CD4-positive, alpha-beta memory T cell (primary cell): ENCODE data around the gene PLXNA3. TPM values are rescaled to one million over a fixed set of nuclear protein-coding genes. Genes with fewer than 3 reads are reported as not detected.

Source experiments
- CTCF ChIA-PET: fragments of 350-600 bp; sonication (Branson Sonifier 250); formaldehyde crosslinking; loops from one replicate; lab custom pipeline; 2021; ENCODE audit warnings: inconsistent platforms; ENCODE audit not compliant: partially characterized antibody; lab: Charles Lee
- POLR2A ChIA-PET: fragments of 350-600 bp; sonication (Branson Sonifier 250); formaldehyde crosslinking; loops from one replicate; lab custom pipeline; 2021; ENCODE audit not compliant: partially characterized antibody; lab: Charles Lee
- DNase-seq, 5 donors: peaks; one replicate each; pipeline versions ENCODE4 v3.0.0 to v3.0.0-alpha.2; 2020 to 2022; ENCODE audit warnings: mixed read lengths in 1 of 5
- H3K27ac ChIP-seq: one replicate; pipeline ENCODE4 v1.7.0; 2013; ENCODE audit warnings: low read depth, low read length
- H3K27me3 ChIP-seq: 2 replicates; pipeline ENCODE4 v1.7.0; 2013; ENCODE audit warnings: mild to moderate bottlenecking, low read length, moderate library complexity; ENCODE audit not compliant: insufficient read depth
- H3K36me3 ChIP-seq: 2 replicates; pipeline ENCODE4 v1.7.0; 2013; ENCODE audit warnings: mild to moderate bottlenecking, low read length, moderate library complexity; ENCODE audit not compliant: insufficient read depth
- H3K4me1 ChIP-seq: 2 replicates; pipeline ENCODE4 v1.7.0; 2013; ENCODE audit warnings: mild to moderate bottlenecking, low read length, moderate library complexity; ENCODE audit not compliant: insufficient read depth
- H3K4me3 ChIP-seq, 2 donors: one replicate each; pipeline ENCODE4 v1.7.0; 2013; ENCODE audit warnings: low read length in 2 of 2, mild to moderate bottlenecking in 1 of 2
- H3K9me3 ChIP-seq, 2 donors: one replicate each; pipeline ENCODE4 v1.7.0; 2013; ENCODE audit warnings: low read length in 2 of 2, control low read depth in 1 of 2; ENCODE audit not compliant: control insufficient read depth in 1 of 2
- H3K27ac Mint-ChIP-seq, 7 donors: one replicate each; pipeline ENCODE4 v1.8.0; 2020 to 2021; ENCODE audit warnings: mixed read lengths in 7 of 7, mild to moderate bottlenecking in 6 of 7, inconsistent platforms in 3 of 7, moderate library complexity in 3 of 7
- H3K27me3 Mint-ChIP-seq, 2 donors: one replicate each; pipeline ENCODE4 v1.8.0; 2020 to 2021; ENCODE audit warnings: mixed read lengths in 2 of 2
- H3K36me3 Mint-ChIP-seq, 2 donors: one replicate each; pipeline ENCODE4 v1.8.0; 2020 to 2021; ENCODE audit warnings: mixed read lengths in 2 of 2, inconsistent platforms in 1 of 2, mild to moderate bottlenecking in 1 of 2
- H3K4me1 Mint-ChIP-seq, 4 donors: one replicate each; pipeline ENCODE4 v1.8.0; 2020 to 2021; ENCODE audit warnings: mixed read lengths in 4 of 4, mild to moderate bottlenecking in 1 of 4
- H3K4me3 Mint-ChIP-seq, 8 donors: one replicate each; pipeline ENCODE4 v1.8.0; 2020 to 2021; ENCODE audit warnings: mixed read lengths in 8 of 8, mild to moderate bottlenecking in 7 of 8, moderate library complexity in 6 of 8, inconsistent platforms in 3 of 8
- H3K9me3 Mint-ChIP-seq, 8 donors: one replicate each; pipeline ENCODE4 v1.8.0; 2020 to 2021; ENCODE audit warnings: mixed read lengths in 8 of 8, mild to moderate bottlenecking in 5 of 8, inconsistent platforms in 3 of 8, moderate library complexity in 1 of 8
- intact Hi-C: fragments of 100-400 bp; cut with micrococcal nuclease; formaldehyde crosslinking; loops from one replicate; pipeline ENCODE4 v1.15.1; 2023
- polyA plus RNA-seq, 2 donors: library from polyadenylated mRNA; unstranded; fragments of 300-500 nt; fragmentation: Illumina TruSeq; gene quantifications; one replicate each; pipeline ENCODE4 v1.2.3, GENCODE V29; 2021
- total RNA-seq, 2 experiments: library from RNA; stranded (reverse); gene quantifications; one replicate each; pipeline ENCODE4 v1.2.3, GENCODE V29; 2021

PLXNA3 gene
- total and polyA plus RNA-seq, 4 experiments from 2014 or later, result 0.29 to 90.3 (median 40.0) TPM

- no peaks in the 10 kb centered on the region for H3K36me3 ChIP-seq
- H3K36me3 Mint-ChIP-seq, result peaks cover 10 to 15% of the 10 kb centered on the region in 2 donors
- intact Hi-C loops, result no loop called here
- H3K9me3 Mint-ChIP-seq, result peaks cover 0 to 5% (median 0%) of the 10 kb centered on the region in 8 donors
- H3K27ac ChIP-seq, result peak overlapping the region; percentile 9
- ChIA-PET POLR2A (no interaction called here), CTCF (no interaction called here)
- no peaks in the 10 kb centered on the region for H3K27me3 Mint-ChIP-seq
- H3K4me1 ChIP-seq, result peaks cover 14% of the 10 kb centered on the region
- no peak for DNase-seq
- H3K4me3 ChIP-seq, result no peak overlapping the region
- no peaks in the 10 kb centered on the region for H3K9me3 ChIP-seq
- no peak overlapping the region for H3K4me3 Mint-ChIP-seq
- H3K27me3 ChIP-seq, result no peaks in the 10 kb centered on the region
- H3K27ac Mint-ChIP-seq, result peak overlapping the region in 5 of 7 donors; percentile 24 to 77 (median 68)
- peaks cover 10 to 32% (median 21%) of the 10 kb centered on the region in 4 donors for H3K4me1 Mint-ChIP-seq
These were observed 53.7 kb downstream of the PLXNA3 start for GRCh38 chrX:154511761-154512160.

DNA sequence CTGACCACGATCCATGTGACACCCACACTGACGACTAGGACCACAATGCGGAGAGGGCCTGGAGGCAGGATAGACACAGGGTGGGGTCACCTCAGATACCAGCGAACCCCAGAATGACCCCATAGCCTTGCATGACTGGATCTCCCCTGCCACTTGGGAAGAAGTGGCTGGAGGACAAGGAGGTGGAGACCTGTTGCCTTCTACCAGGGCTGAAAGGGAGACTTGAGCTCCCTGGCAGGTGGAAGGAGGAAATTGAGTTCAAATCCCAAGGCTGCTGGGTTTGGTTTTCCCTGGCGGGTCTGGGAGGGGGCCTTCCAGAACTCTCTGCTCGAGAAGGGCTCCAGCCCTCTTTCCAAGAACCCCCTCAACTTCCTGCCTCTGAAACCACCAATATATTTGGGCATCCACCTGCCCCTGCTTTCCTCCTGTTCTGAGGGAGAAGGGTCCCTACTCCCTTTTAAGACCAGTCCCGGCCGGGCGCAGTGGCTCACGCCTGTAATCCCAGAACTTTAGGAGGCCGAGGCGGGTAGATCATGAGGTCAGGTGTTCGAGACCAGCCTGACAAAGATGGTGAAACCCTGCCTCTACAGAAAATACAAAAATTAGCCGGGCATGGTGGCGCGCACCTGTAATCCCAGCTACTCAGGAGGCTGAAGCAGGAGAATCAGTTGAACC lies 54.9 kb downstream of the PLXNA3 start:
- Mint-ChIP-seq H3K27ac (no peak overlapping the region), H3K27me3 (no peaks in the 10 kb centered on the region), H3K9me3 (peaks cover 0 to 5% (median 0%) of the 10 kb centered on the region in 8 donors), H3K4me3 (no peak overlapping the region), H3K36me3 (peaks cover 10 to 15% of the 10 kb centered on the region in 2 donors), H3K4me1 (peaks cover 10 to 32% (median 21%) of the 10 kb centered on the region in 4 donors)
- H3K4me1 ChIP-seq, result peaks cover 18% of the 10 kb centered on the region
- POLR2A ChIA-PET, result no interaction called here
- CTCF ChIA-PET, result interaction anchor here (1.0 to 1.1 kb wide), 2 partner anchors 13 to 14 kb away, joined by 3 to 5 read pairs; no protein-coding TSS in a partner anchor
- H3K36me3 ChIP-seq, result no peaks in the 10 kb centered on the region
- DNase-seq, result no peak
- no peak overlapping the region for H3K4me3 ChIP-seq
- H3K9me3 ChIP-seq, result no peaks in the 10 kb centered on the region
- intact Hi-C loops, result no loop called here
- H3K27ac ChIP-seq, result no peak overlapping the region
- no peaks in the 10 kb centered on the region for H3K27me3 ChIP-seq

DNA sequence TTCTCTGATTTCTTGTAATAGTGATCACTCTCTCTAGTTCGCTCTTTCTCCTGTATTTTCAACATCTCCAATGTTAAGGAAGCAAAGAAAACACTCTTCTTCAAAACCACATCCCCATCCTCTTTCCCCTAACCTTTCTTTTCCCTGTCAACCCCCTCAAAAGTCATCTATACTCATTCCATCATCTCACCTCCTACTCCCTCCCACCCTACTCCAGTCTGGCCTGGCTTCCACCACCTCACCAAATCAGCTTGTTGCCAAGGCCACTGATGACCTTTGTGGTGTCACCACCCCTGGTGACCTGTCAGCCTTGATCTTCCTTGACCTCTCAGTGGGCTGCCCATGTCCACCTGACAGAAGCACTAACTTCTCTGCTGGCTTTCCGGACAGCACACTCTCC lies 55.6 kb downstream of the PLXNA3 start:
- peaks cover 18% of the 10 kb centered on the region for H3K4me1 ChIP-seq
- intact Hi-C loops, result no loop called here
- ChIA-PET CTCF (interaction anchor here (1.0 to 1.1 kb wide), 2 partner anchors 13 to 14 kb away, joined by 3 to 5 read pairs; no protein-coding TSS in a partner anchor), POLR2A (interaction anchor here (0.6 to 4.2 kb wide), 3 partner anchors 23 to 377 kb away, joined by 3 to 26 read pairs (median 3); partner anchors contain the start of gene SLC10A3)
- H3K4me3 Mint-ChIP-seq, result peak overlapping the region in 7 of 8 donors; percentile 5 to 71 (median 18)
- H3K4me3 ChIP-seq, result no peak overlapping the region
- peak overlapping the region in 5 of 7 donors; percentile 5 to 86 (median 78) for H3K27ac Mint-ChIP-seq
- no peaks in the 10 kb centered on the region for H3K27me3 ChIP-seq
- peaks cover 10 to 11% of the 10 kb centered on the region in 2 donors for H3K36me3 Mint-ChIP-seq
- peaks cover 0 to 5% (median 0%) of the 10 kb centered on the region in 8 donors for H3K9me3 Mint-ChIP-seq
- no peaks in the 10 kb centered on the region for H3K27me3 Mint-ChIP-seq
- H3K27ac ChIP-seq, result no peak overlapping the region
- no peak for DNase-seq
- H3K9me3 ChIP-seq, result no peaks in the 10 kb centered on the region
- peaks cover 10 to 32% (median 21%) of the 10 kb centered on the region in 4 donors for H3K4me1 Mint-ChIP-seq
- no peaks in the 10 kb centered on the region for H3K36me3 ChIP-seq

- Mint-ChIP-seq H3K27me3 (no peaks in the 10 kb centered on the region), H3K9me3 (no peaks in the 10 kb centered on the region), H3K4me1 (peaks cover 10 to 32% (median 21%) of the 10 kb centered on the region in 4 donors)
These were observed 57.2 kb downstream of the PLXNA3 start for GRCh38 chrX:154515090-154515965.

DNA sequence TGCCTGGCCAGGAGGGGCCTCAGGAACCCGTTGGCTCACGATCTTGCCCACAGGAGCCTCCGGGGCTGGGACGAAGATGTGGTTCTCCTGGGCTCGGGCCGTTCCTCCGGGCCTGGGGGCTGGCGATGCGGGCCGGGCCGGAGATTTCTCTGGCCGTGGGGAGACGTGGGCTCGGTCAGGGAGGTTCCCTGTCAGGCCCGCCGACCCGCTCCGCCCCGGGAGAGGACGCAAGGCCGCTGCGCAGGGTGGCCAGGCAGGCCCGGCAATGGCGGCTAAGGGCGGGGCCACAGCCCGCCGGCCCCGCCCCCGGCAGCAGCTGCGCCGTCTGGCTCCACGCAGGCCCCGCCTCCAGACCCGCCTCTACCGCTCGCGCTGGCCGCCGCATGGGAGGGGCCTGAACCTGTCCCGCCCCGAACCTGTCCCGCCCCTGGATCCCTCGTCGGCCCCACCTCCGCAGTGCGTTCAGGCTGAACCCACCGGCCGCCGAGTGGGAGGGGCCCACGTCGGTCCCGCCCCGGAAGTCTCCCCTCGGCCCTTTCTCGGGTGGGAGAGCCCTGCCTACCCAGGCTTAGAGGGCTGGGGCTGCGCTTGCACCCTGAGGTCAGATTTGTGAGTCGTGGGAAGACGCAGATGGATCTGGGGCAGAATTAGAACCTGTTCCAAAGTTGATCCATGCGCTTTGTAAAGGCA lies 58.0 kb downstream of the PLXNA3 start, which contains the start of gene FAM3A:
FAM3A (minus strand) TSS at position 267 of the 690 bp plus-strand sequence. CDS start 460 bp downstream, outside the sequence.
- H3K9me3 ChIP-seq, result no peaks in the 10 kb centered on the region
- peak within 1 kb of the TSS; percentile 42 to 56 for H3K4me3 ChIP-seq
- Mint-ChIP-seq H3K9me3 (no peaks in the 10 kb centered on the region), H3K27me3 (no peaks in the 10 kb centered on the region), H3K4me1 (peaks cover 10 to 29% (median 16%) of the 10 kb centered on the region in 4 donors), H3K4me3 (peak within 1 kb of the TSS; percentile 83 to 88 (median 85)), H3K27ac (peak within 1 kb of the TSS; percentile 74 to 95 (median 92)), H3K36me3 (peaks cover 0 to 2% of the 10 kb centered on the region in 2 donors)
- peak; percentile 87 to 90 (median 89) for DNase-seq
- CTCF ChIA-PET, result interaction anchor here (1.1 kb wide), 1 partner anchor 11 kb away, joined by 4 read pairs; no protein-coding TSS in a partner anchor
- no peaks in the 10 kb centered on the region for H3K27me3 ChIP-seq
- H3K36me3 ChIP-seq, result no peaks in the 10 kb centered on the region
- intact Hi-C loops, result loop anchor here (1.0 to 5.0 kb wide), 4 partner anchors 26 to 79 kb away; partner anchors contain the start of genes GDI1, LAGE3, PLXNA3 and SLC10A3
- H3K4me1 ChIP-seq, result peaks cover 18% of the 10 kb centered on the region
- POLR2A ChIA-PET, result interaction anchor here (0.9 to 4.2 kb wide), 12 partner anchors 11 to 588 kb away, joined by 3 to 34 read pairs (median 6); partner anchors contain the start of genes EMD, PLXNA3, RPL10 and SLC10A3
- peak within 1 kb of the TSS; percentile 81 for H3K27ac ChIP-seq

More at GRCh38 chrX:154515090-154515965, 57.2 kb downstream of the PLXNA3 start:
- ChIA-PET POLR2A (interaction anchor here (0.9 to 4.2 kb wide), 10 partner anchors 11 to 587 kb away, joined by 3 to 34 read pairs (median 10); partner anchors contain the start of genes PLXNA3, RPL10, SLC10A3 and TAFAZZIN), CTCF (interaction anchor here (0.9 to 1.0 kb wide), 2 partner anchors 11 to 16 kb away, joined by 3 read pairs; no protein-coding TSS in a partner anchor)
- peaks cover 0 to 3% of the 10 kb centered on the region in 2 donors for H3K36me3 Mint-ChIP-seq
- H3K4me3 Mint-ChIP-seq, result peak overlapping the region; percentile 61 to 84 (median 82)
- intact Hi-C loops, result loop anchor here (5.0 kb wide), 2 partner anchors 58 to 78 kb away; partner anchors contain the start of genes GDI1 and PLXNA3
- peak overlapping the region; percentile 28 to 56 for H3K4me3 ChIP-seq
- peaks cover 18% of the 10 kb centered on the region for H3K4me1 ChIP-seq
- no peaks in the 10 kb centered on the region for H3K9me3 ChIP-seq
- peak overlapping the region; percentile 47 to 91 (median 86) for H3K27ac Mint-ChIP-seq
- no peaks in the 10 kb centered on the region for H3K36me3 ChIP-seq
- H3K27ac ChIP-seq, result peak overlapping the region; percentile 81
- peak in 4 of 5 donors; percentile 9 to 18 (median 15) for DNase-seq
- H3K27me3 ChIP-seq, result no peaks in the 10 kb centered on the region

- Mint-ChIP-seq H3K27ac (peak overlapping the region; percentile 74 to 95 (median 92)), H3K4me3 (peak overlapping the region; percentile 80 to 88 (median 85)), H3K4me1 (peaks cover 8 to 24% (median 15%) of the 10 kb centered on the region in 4 donors), H3K9me3 (no peaks in the 10 kb centered on the region), H3K36me3 (peaks cover 0 to 1% of the 10 kb centered on the region in 2 donors), H3K27me3 (no peaks in the 10 kb centered on the region)
- no peaks in the 10 kb centered on the region for H3K9me3 ChIP-seq
- ChIA-PET POLR2A (interaction anchor here (0.7 to 4.2 kb wide), 13 partner anchors 10 to 138 kb away, joined by 3 to 34 read pairs (median 6); partner anchors contain the start of genes ATP6AP1, EMD, PLXNA3 and RPL10), CTCF (interaction anchor here (1.1 kb wide), 1 partner anchor 10 kb away, joined by 4 read pairs; no protein-coding TSS in a partner anchor)
- peak overlapping the region; percentile 42 to 53 for H3K4me3 ChIP-seq
- H3K4me1 ChIP-seq, result peaks cover 14% of the 10 kb centered on the region
- H3K27ac ChIP-seq, result peak overlapping the region; percentile 81
- intact Hi-C loops, result loop anchor here (1.0 to 5.0 kb wide), 4 partner anchors 26 to 79 kb away; partner anchors contain the start of genes GDI1, LAGE3, PLXNA3 and SLC10A3
- H3K36me3 ChIP-seq, result no peaks in the 10 kb centered on the region
- DNase-seq, result peak in 1 of 5 donors; percentile 16
- H3K27me3 ChIP-seq, result no peaks in the 10 kb centered on the region
These were observed 58.6 kb downstream of the PLXNA3 start for GRCh38 chrX:154516656-154517100.
